NCI-H128 (cell line): Measurements from ENCODE around the gene PRDM7.
"Not testable (repeated sequence)": the region's sequence is repeated elsewhere in the genome, so short reads cannot be mapped to it uniquely, and the experiment has no call there.

Source experiments
- DNase-seq: peaks from one replicate; lab custom pipeline; 2025; ENCODE audit not compliant: unreplicated experiment; lab: John Stamatoyannopoulos, UW

PRDM7 gene

GRCh38 chr16:90077240-90077756 lies at the start of gene PRDM7:
PRDM7 (minus strand) TSS chr16:90077331; CDS start chr16:90075910, 1,421 bp downstream.
- DNase-seq: peak; percentile 85

- not testable (repeated sequence) for DNase-seq
Observed at GRCh38 chr16:90121846-90122245, 44.7 kb upstream of the PRDM7 start.

- DNase-seq: not testable (repeated sequence)
Observed at GRCh38 chr16:90107617-90108016, 30.5 kb upstream of the PRDM7 start.

DNA sequence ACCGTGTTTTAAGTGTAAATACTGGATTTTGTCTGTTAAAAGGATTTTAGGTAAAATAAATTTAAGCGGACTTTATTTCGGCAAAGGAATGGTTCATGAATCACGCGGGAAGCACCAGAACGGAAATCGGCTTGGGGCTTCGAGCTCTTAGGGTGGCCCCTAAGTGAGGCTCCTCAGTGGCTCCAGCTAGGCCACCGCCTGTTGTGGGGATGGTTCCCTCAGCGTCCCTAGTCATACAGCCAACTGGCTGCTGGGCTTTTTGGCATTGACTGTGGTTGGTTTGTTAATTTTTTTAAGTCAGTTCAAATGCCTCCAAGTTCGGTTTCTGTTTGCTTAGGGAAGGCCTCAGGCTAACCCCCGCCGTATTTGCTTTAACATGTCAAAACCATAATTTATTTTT lies 29.9 kb upstream of the PRDM7 start:
- DNase-seq: not testable (repeated sequence)

GRCh38 chr16:90106271-90106670 lies 29.1 kb upstream of the PRDM7 start:
- DNase-seq: not testable (repeated sequence)

DNA sequence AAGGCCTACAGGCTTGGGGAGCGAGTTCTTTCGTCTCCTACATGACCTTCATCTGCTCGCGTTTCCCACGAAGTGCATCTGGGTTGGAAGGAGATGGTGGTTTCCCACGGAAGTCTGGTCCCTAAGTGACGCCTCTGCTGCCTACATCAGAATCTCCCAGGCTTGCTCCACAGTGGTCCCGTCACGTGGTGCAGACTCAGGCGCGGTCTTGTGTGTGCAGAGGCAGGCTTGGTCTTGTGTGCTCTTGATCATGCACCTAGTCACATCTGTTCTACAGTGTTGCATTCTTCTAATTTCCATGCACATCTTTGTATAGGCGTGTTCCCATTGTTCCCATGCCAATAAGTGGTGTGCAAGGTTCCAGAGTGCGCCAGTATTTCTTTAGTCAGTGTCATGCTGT lies 27.6 kb upstream of the PRDM7 start:
- not testable (repeated sequence) for DNase-seq

DNA sequence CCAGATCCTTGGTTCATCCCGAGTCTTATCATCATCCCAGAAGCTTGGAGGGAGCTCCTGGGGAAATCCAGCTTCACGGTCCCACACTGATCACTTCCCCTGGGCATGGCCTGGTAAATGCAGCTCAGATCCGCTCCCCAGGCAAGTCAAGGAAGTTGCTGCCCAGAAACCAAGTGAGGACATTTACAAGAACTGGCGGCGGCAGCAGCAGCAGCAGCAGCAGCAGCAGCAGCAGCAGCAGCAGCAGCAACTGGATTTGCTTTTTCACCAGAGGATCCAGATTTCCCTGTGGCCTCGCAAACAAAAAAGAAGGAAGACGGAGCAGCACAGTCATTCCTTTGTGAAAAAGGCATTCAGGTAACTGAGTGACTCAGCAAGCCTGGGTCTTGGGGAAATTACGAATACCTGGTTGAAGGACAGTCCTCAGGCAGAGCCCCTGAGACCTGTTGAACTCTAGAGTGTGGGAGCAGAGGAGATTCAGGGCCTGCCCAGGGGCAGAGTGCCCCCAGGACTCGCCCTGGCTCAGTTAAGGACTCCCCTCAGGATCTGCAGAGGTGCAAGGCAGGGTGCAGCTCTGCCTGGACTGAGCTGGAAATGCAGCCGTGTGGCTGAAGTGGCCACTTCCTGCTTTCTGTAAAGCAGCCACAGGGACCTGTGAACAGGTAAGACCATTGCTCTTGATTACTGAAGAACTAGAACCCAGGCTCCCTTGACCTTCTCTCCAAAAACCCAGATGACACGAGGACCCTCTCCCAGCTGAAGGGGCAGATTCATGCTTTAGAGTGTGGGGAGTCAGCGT lies 25.2 kb upstream of the PRDM7 start:
- DNase-seq: not testable (repeated sequence)

DNA sequence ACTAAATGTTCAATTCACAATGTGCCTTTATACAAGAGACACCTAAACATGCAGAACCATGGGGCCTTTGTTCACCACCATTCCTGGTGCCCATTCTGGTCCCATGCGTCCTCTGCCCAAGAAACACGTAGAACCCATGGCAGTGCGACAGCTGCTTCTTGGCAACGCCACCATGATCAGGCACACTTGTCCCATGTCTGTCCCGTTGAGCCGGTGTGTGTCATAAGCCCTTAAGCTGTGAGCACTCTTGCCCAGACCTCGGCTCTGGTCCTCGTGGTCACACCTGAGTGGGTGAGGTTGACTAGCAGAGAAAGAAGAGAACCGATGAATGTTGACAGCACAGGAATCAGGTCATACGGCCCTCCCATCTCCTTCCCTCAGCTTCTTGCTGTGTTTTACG lies 24.2 kb upstream of the PRDM7 start:
- DNase-seq: not testable (repeated sequence)

DNA sequence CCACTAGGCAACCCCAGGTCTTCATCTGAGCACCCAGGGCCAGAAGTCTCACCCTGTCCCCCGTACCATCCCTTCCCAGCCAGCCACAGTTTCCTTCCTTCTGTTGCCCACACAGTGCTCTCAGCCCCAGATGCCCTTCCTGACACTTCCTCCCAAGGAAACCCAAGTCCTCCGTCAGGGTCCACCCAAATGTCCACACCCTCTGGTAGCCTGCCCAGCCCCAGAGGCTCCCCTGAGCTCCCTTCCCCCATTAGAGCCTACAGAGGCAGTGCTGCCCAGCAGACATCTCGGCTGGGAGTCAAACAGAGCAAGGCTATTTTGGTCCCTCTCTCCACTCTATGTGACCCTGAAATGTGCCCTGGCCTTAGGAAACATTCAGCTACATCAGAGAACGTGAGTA lies 23.7 kb upstream of the PRDM7 start:
- not testable (repeated sequence) for DNase-seq

DNA sequence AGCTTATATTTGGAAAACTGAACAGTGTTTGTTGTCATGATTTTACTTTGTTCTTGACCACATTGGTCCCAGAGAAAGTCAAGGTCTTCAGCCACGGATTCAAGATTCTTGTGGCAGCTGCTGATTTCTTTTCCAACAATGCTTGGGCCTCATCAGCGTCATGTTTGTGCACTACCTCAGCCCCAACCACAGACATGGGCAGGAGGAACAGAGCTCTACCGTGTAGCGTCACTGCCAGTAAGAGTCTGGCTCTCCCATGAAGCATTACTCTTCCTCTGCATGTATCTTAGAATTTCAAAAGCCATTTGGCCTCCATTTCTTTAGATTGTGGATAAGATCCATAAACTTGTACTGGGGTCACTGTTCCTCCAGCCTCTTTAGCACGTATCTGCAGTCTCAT lies 23.1 kb upstream of the PRDM7 start:
- DNase-seq: not testable (repeated sequence)

GRCh38 chr16:90098936-90099335 lies 21.8 kb upstream of the PRDM7 start:
- not testable (repeated sequence) for DNase-seq

GRCh38 chr16:90097010-90097684 lies 20.0 kb upstream of the PRDM7 start:
- DNase-seq: not testable (repeated sequence)

GRCh38 chr16:90094791-90095190 lies 17.7 kb upstream of the PRDM7 start:
- not testable (repeated sequence) for DNase-seq

GRCh38 chr16:90094296-90094695 lies 17.2 kb upstream of the PRDM7 start:
- DNase-seq: not testable (repeated sequence)

DNA sequence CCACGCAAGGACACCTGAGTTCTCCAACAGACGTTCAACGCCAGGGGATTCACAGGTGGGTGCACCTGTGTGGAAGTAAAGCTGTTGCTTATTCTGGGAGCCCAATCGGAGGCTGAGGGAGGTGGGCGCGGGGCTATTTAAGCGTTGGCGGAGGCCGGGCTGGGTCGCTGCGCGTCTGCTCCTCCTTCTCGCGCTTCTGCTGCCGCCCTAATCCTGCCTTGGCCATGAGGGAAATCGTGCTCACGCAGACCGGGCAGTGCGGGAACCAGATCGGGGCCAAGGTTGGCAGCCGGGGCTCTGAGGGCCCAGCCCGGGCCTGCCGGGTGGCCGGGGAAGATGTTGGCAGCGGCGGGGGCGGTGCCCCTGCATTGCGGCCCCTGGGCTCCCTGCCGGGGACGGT lies 16.7 kb upstream of the PRDM7 start:
- not testable (repeated sequence) for DNase-seq

DNA sequence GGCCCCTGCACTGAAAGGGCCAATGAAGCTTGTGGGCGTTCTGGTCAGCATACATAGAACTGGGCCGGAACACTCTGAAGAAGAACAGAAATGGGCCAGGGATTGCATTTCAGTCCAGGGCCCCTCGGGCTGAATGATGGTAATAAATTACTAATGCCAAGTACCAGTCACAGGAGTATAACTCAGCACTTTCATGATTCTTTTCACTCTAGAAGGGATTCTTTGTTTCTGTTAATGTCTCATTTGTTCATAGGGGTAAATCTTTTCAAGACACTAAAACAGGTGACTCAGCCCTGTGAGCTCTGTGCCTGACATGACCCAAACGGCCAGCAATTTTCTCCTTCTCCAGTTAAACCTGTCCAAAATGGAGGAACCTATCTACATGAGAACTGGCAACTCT lies 15.7 kb upstream of the PRDM7 start:
- not testable (repeated sequence) for DNase-seq

GRCh38 chr16:90084215-90084950 lies 7.3 kb upstream of the PRDM7 start:
- no peak for DNase-seq

GRCh38 chr16:90083139-90083538 lies 6.0 kb upstream of the PRDM7 start:
- DNase-seq: no peak

DNA sequence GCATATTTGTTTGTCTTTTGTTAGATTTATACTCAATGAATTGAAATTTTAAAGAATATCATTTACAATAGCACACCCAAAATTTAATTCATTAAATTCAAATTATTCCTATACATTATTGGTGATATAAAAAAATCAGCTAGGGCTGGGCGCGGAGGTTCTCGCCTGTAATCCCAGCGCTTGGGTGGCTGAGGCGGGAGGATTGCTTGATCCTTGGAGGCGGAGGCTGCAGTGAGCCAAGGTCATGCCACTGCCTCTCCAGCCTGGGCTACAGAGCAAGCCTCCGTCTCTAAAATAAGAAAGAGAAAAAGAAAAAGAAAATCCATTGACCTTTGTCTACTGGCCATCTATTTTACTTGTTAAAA lies 4.5 kb upstream of the PRDM7 start:
- DNase-seq: no peak

DNA sequence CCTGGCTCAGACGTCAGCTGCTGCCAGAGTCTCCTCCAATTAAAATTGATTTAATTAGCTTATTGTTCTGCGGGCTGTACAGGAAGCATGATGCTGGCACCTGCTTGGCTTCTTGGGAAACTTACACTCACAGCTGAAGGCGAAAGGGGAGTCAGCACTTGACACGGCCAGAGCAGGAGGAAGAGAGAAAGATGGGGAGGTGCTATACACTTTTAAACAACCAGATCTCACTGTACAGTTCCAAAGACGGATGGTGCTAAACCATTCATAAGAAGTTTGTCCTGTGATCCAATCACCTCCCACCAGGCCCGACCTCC lies 1.4 kb upstream of the PRDM7 start:
- no peak for DNase-seq

DNA sequence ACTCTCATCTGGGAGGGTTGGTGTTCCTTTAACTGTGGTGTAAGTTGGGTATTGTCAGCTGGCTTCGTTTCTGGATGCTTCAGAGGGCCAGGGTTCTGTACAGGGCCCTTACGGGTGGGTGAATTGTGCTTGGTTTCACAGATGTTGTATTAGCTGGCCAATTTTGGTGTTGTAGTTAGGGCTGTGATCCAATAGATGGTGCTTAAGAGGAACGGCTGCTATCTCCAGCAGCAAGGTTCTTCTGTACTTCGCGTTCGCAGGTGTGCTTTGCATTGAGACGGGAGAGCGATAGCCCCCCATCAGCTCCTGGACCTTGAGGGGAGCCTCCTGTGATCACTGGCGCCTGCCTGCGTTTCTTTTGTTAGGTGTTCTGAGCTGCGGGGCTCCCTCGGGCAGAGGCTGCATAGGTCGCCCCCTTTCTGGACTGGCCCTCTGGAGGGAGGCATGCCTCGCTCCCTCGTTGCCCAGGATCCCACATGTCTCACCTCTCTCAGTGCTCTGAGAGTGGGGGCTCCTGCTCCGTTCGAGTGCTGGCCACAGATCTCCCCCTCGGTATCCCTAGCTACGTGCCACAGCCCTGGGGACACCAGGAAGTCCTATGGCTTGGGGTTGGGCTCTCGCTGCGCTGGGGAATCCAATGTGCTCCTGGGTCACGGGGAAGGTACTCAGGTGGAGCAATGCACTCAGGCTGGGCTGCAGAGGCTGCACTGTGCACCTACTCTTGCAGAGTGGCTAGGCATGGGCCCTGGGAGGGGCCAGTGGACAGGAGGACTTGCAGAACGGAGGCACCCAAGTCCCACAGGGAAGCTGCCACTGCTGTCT lies 837 bp upstream of the PRDM7 start:
- no peak for DNase-seq
